SK-N-SH (cell line): ENCODE data around the gene DPP10. TPM values are rescaled to one million over a fixed set of nuclear protein-coding genes. Genes with fewer than 3 reads are reported as not detected.

Experiments
- CTCF ChIA-PET: fragments of 300-600, 350-600 bp; formaldehyde crosslinking; extraction: SDS; loops from one replicate; lab custom pipeline; 2021; lab: Yijun Ruan, JAX
- POLR2A ChIA-PET: fragments of 350-600 bp; sonication (Branson Sonifier 250); formaldehyde crosslinking; extraction: SDS; loops from one replicate; lab custom pipeline; 2020; ENCODE audit warnings: antibody characterized with exemption, inconsistent platforms; lab: Yijun Ruan, JAX
- DNase-seq: peaks from one replicate; pipeline ENCODE4 v3.0.0; 2012
- H2AFZ ChIP-seq: fragments of 200-600 bp; sonication (generic); 2 replicates; pipeline ENCODE4 v1.8.1; 2016; ENCODE audit warnings: antibody characterized with exemption, mild to moderate bottlenecking, low read depth
- H3F3A ChIP-seq: fragments of 200-600 bp; sonication (generic); replicated peaks from 2 replicates; pipeline ENCODE3; 2016; ENCODE audit warnings: antibody characterized with exemption, mild to moderate bottlenecking; ENCODE audit not compliant: insufficient read depth
- H3K27ac ChIP-seq, 2 experiments: fragments of 200-500 bp in 1 of 2; fragments of 200-600 bp in 1 of 2; sonication (Bioruptor generic) in 1 of 2; sonication (generic), shearing (Covaris generic) in 1 of 2; 2 replicates each; pipeline versions ENCODE4 v1.5.1 to v1.6.1; 2014 to 2016; ENCODE audit warnings: low read depth in 2 of 2, inconsistent platforms in 1 of 2, low read length in 1 of 2, mild to moderate bottlenecking in 1 of 2, mixed read lengths in 1 of 2
- H3K27me3 ChIP-seq: fragments of 200-600 bp; sonication (generic), shearing (Covaris generic); 2 replicates; pipeline ENCODE4 v1.6.1; 2016; ENCODE audit warnings: mixed run types; ENCODE audit not compliant: insufficient read depth
- H3K36me3 ChIP-seq, 2 experiments: fragments of 200-500 bp in 1 of 2; fragments of 200-600 bp in 1 of 2; sonication (Bioruptor generic) in 1 of 2; sonication (generic) in 1 of 2; replicated peaks in 1 of 2; 2 replicates each; pipeline versions ENCODE3 to v1.5.1; 2014 to 2016; ENCODE audit warnings: low read length in 1 of 2, mild to moderate bottlenecking in 1 of 2; ENCODE audit not compliant: insufficient read depth in 2 of 2, control insufficient read depth in 1 of 2
- H3K4me1 ChIP-seq, 2 experiments: fragments of 200-500 bp in 1 of 2; fragments of 200-600 bp in 1 of 2; sonication (Bioruptor generic) in 1 of 2; sonication (generic), shearing (Covaris generic) in 1 of 2; 2 replicates each; pipeline versions ENCODE4 v1.5.1 to v1.6.1; 2014 to 2016; ENCODE audit warnings: low read depth in 1 of 2, low read length in 1 of 2, mixed run types in 1 of 2; ENCODE audit not compliant: insufficient read depth in 2 of 2, control insufficient read depth in 1 of 2
- H3K4me2 ChIP-seq: fragments of 200-600 bp; sonication (generic), shearing (Covaris generic); 2 replicates; pipeline ENCODE4 v1.6.1; 2017; ENCODE audit warnings: mixed run types
- H3K4me3 ChIP-seq, 2 experiments: fragments of 200-500 bp in 1 of 2; fragments of 200-600 bp in 1 of 2; sonication (Bioruptor generic) in 1 of 2; sonication (generic), shearing (Covaris generic) in 1 of 2; 2 replicates each; pipeline versions ENCODE4 v1.5.1 to v1.8.1; 2014 to 2016; ENCODE audit warnings: low read depth in 2 of 2, inconsistent platforms in 1 of 2, low read length in 1 of 2, mild to moderate bottlenecking in 1 of 2, mixed read lengths in 1 of 2, moderate library complexity in 1 of 2
- H3K79me2 ChIP-seq: fragments of 200-600 bp; sonication (generic); 2 replicates; pipeline ENCODE4 v1.8.1; 2017; ENCODE audit warnings: mild to moderate bottlenecking; ENCODE audit not compliant: insufficient read depth
- H3K9ac ChIP-seq: fragments of 200-600 bp; sonication (generic); 2 replicates; pipeline ENCODE4 v1.6.1; 2017; ENCODE audit warnings: mixed run types
- H3K9me2 ChIP-seq: fragments of 200-600 bp; sonication (generic); 2 replicates; pipeline ENCODE4 v1.6.1; 2017; ENCODE audit warnings: mixed run types
- H3K9me3 ChIP-seq: fragments of 200-600 bp; sonication (generic); 2 replicates; pipeline ENCODE4 v1.6.1; 2017; ENCODE audit warnings: mixed run types, mild to moderate bottlenecking, moderate library complexity
- H4K20me1 ChIP-seq: fragments of 200-600 bp; sonication (generic); 2 replicates; pipeline ENCODE4 v1.6.1; 2017; ENCODE audit warnings: mild to moderate bottlenecking, mixed run types; ENCODE audit not compliant: insufficient read depth
- EP300 ChIP-seq, 2 experiments: IDR thresholded peaks; 2 replicates each; pipeline versions ENCODE4 v1.4.0 to v1.6.1; 2012; ENCODE audit warnings: borderline replicate concordance in 1 of 2, low read depth in 1 of 2, low read length in 1 of 2
- FOXJ3 ChIP-seq: sonication (generic); formaldehyde crosslinking; IDR thresholded peaks from 2 replicates; pipeline ENCODE4 v1.5.1; 2020; ENCODE audit warnings: mild to moderate bottlenecking, missing genetic modification reagents
- FOXM1 ChIP-seq: IDR thresholded peaks from 2 replicates; pipeline ENCODE4 v1.4.0; 2012; ENCODE audit warnings: low read depth, mild to moderate bottlenecking
- GABPA ChIP-seq: IDR thresholded peaks from 2 replicates; pipeline ENCODE4 v1.4.0; 2012; ENCODE audit warnings: low read depth, mild to moderate bottlenecking
- GATA2 ChIP-seq: sonication (generic); formaldehyde crosslinking; IDR thresholded peaks from 2 replicates; pipeline ENCODE4 v1.5.0; 2020; ENCODE audit warnings: mild to moderate bottlenecking, missing genetic modification reagents
- JUND ChIP-seq: IDR thresholded peaks from 2 replicates; pipeline ENCODE4 v1.4.0; 2012
- MAX ChIP-seq: IDR thresholded peaks from 2 replicates; pipeline ENCODE4 v1.4.0; 2012; ENCODE audit warnings: low read depth
- NFIC ChIP-seq: IDR thresholded peaks from 2 replicates; pipeline ENCODE4 v1.4.0; 2012; ENCODE audit warnings: borderline replicate concordance
- RAD21 ChIP-seq: IDR thresholded peaks from 2 replicates; pipeline ENCODE4 v1.6.1; 2012; ENCODE audit warnings: mild to moderate bottlenecking, low read length
- SIN3A ChIP-seq: IDR thresholded peaks from 2 replicates; pipeline ENCODE4 v1.6.1; 2012; ENCODE audit warnings: low read depth, mild to moderate bottlenecking, low read length, moderate library complexity, borderline replicate concordance
- SMC3 ChIP-seq: IDR thresholded peaks from 2 replicates; pipeline ENCODE4 v1.6.1; 2012; ENCODE audit warnings: low read depth, low read length, improper control_type of control experiment
- TAF1 ChIP-seq: IDR thresholded peaks from 2 replicates; pipeline ENCODE4 v1.6.1; 2012; ENCODE audit warnings: low read depth, mild to moderate bottlenecking, low read length, moderate library complexity, borderline replicate concordance
- TEAD4 ChIP-seq: IDR thresholded peaks from 2 replicates; pipeline ENCODE4 v1.4.0; 2012; ENCODE audit warnings: mild to moderate bottlenecking, borderline replicate concordance; ENCODE audit not compliant: insufficient read depth
- WGBS: methylation state at CpG from one replicate; pipeline ENCODE4 v1.1.6; 2017; ENCODE audit warnings: low lambda C conversion rate; 5-methylcytosine and 5-hydroxymethylcytosine counted together
- polyA plus RNA-seq, 3 experiments: library from polyadenylated mRNA; depleted of rRNA; stranded (reverse); fragments of >200 nt; gene quantifications; 2 replicates each; pipeline ENCODE4 v1.2.3, GENCODE V29; 2012
- TF ChIP-seq, protein P1 (sequence below): IDR thresholded peaks from 2 replicates; pipeline ENCODE4 v1.4.0; 2012; ENCODE audit warnings: low read depth, borderline replicate concordance
- TF ChIP-seq, protein P2 (sequence below): IDR thresholded peaks from 2 replicates; pipeline ENCODE4 v1.6.1; 2012; ENCODE audit warnings: mild to moderate bottlenecking, low read depth, low read length, moderate library complexity

The DPP10 gene
- polyA plus RNA-seq, 1 of the 3 experiments (the other 2 are of a cell fraction): not detected

GRCh38 chr2:114488841-114489530, 46.5 kb downstream of the DPP10 start:
- 10% methylated on average over 3 of the region's 3 CpGs for WGBS
- no peaks in the 10 kb centered on the region for H3K79me2 ChIP-seq
- H2AFZ ChIP-seq: no peak overlapping the region
- TF ChIP-seq TEAD4 (no peak), EP300 (IDR thresholded peaks at IDR 0.05; ENCODE audit: borderline replicate concordance in 1 of 2, low read depth in 1 of 2, low read length in 1 of 2) (no peak), TAF1 (no peak), SIN3A (no peak), RAD21 (no peak), FOXM1 (no peak), NFIC (no peak), GABPA (no peak), MAX (no peak), JUND (no peak), FOXJ3 (no peak), SMC3 (no peak), GATA2 (CRISPR knock-in tag) (no peak)
- TF ChIP-seq, protein P1, sequence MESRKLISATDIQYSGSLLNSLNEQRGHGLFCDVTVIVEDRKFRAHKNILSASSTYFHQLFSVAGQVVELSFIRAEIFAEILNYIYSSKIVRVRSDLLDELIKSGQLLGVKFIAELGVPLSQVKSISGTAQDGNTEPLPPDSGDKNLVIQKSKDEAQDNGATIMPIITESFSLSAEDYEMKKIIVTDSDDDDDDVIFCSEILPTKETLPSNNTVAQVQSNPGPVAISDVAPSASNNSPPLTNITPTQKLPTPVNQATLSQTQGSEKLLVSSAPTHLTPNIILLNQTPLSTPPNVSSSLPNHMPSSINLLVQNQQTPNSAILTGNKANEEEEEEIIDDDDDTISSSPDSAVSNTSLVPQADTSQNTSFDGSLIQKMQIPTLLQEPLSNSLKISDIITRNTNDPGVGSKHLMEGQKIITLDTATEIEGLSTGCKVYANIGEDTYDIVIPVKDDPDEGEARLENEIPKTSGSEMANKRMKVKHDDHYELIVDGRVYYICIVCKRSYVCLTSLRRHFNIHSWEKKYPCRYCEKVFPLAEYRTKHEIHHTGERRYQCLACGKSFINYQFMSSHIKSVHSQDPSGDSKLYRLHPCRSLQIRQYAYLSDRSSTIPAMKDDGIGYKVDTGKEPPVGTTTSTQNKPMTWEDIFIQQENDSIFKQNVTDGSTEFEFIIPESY: no peak
- TF ChIP-seq, protein P2, sequence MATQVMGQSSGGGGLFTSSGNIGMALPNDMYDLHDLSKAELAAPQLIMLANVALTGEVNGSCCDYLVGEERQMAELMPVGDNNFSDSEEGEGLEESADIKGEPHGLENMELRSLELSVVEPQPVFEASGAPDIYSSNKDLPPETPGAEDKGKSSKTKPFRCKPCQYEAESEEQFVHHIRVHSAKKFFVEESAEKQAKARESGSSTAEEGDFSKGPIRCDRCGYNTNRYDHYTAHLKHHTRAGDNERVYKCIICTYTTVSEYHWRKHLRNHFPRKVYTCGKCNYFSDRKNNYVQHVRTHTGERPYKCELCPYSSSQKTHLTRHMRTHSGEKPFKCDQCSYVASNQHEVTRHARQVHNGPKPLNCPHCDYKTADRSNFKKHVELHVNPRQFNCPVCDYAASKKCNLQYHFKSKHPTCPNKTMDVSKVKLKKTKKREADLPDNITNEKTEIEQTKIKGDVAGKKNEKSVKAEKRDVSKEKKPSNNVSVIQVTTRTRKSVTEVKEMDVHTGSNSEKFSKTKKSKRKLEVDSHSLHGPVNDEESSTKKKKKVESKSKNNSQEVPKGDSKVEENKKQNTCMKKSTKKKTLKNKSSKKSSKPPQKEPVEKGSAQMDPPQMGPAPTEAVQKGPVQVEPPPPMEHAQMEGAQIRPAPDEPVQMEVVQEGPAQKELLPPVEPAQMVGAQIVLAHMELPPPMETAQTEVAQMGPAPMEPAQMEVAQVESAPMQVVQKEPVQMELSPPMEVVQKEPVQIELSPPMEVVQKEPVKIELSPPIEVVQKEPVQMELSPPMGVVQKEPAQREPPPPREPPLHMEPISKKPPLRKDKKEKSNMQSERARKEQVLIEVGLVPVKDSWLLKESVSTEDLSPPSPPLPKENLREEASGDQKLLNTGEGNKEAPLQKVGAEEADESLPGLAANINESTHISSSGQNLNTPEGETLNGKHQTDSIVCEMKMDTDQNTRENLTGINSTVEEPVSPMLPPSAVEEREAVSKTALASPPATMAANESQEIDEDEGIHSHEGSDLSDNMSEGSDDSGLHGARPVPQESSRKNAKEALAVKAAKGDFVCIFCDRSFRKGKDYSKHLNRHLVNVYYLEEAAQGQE: no peak
- no peaks in the 10 kb centered on the region for H3K36me3 ChIP-seq
- no peak overlapping the region for H3K4me2 ChIP-seq
- CTCF ChIA-PET: no interaction called here
- H3K9me2 ChIP-seq: 0 out of 2 replicates have a peak, but pooled peaks cover 3% of the 10 kb centered on the region
- H3K9ac ChIP-seq: no peak overlapping the region
- H3K4me1 ChIP-seq: no peaks in the 10 kb centered on the region
- H3K4me3 ChIP-seq: no peak overlapping the region
- no peak overlapping the region for H3K27ac ChIP-seq
- POLR2A ChIA-PET: no interaction called here
- no peaks in the 10 kb centered on the region for H4K20me1 ChIP-seq
- DNase-seq: no peak
- no peaks in the 10 kb centered on the region for H3K27me3 ChIP-seq
- no peaks in the 10 kb centered on the region for H3K9me3 ChIP-seq
- no peaks in the 10 kb centered on the region for H3F3A ChIP-seq
